ENCODE measurements around the gene TACC2. TPM values are rescaled to one million over a fixed set of nuclear protein-coding genes. Genes with fewer than 3 reads are reported as not detected.

Gene TACC2
- total and polyA plus RNA-seq, 2 donors (not counting 1 experiment from before 2014, with no cell fraction given) = not detected

DNA sequence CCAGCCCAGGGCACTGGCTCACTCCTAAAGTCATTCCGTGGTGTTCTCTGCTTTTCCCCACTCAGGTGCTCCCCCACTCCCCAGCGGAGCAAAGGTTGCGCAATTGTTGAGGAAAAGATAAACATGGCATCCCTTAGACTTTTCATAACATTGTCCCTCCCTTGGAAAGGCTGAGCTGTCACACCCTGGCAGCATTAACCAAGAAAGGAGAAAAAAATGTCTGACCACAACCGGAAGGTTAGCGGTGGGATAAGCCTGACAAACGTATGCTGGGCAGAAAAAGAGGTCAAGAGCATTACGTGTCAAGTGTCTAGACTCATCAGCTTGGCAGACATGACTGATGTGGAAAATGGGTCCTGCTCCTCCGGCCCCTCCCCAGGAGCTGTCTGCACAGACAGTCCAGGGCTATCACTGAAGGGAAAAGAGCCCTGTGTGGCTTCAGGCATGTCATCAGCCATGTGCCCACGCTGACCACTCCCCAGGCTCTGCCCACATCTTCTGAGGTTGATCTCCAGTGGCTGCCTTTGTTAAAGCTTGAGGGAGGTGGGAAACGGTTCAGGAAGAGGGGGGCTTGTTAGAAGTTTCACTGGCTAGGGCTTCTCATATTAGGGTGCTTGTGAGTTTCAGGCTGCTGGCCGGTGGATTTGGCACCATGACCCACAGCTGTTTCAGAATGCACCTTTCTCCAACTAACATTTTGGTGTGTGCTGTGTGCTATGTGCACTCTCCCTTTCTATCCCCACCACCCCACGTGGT lies 312.3 kb downstream of the TACC2 start:
- no peak overlapping the region for H3K9ac ChIP-seq (ENCODE audit: low read length)
- Mint-ChIP-seq H3K27ac (no peak overlapping the region), H3K4me1 (peaks cover 5% of the 10 kb centered on the region), H3K4me3 (no peak overlapping the region), H3K9me3 (ENCODE audit: insufficient read depth) (peaks cover 8% of the 10 kb centered on the region), H3K27me3 (peaks cover 13% of the 10 kb centered on the region)
- DNase-seq (no peak), ATAC-seq (ENCODE audit: low read depth) (no peak)
- H3K79me2 ChIP-seq (ENCODE audit: control insufficient read depth, insufficient read depth, low read length) = no peaks in the 10 kb centered on the region
- peaks cover 0 to 4% (median 0%) of the 10 kb centered on the region in 4 experiments for H3K27me3 ChIP-seq (replicated peaks in 1 of 4; ENCODE audit: control extremely low read depth in 1 of 4, control insufficient read depth in 3 of 4, insufficient read depth in 4 of 4, low read length in 3 of 4)
- ChIA-PET POLR2A (no interaction called here), CTCF (interaction anchor here (1.0 to 1.4 kb wide), 2 partner anchors 133 to 264 kb away, joined by 5 to 8 read pairs; no protein-coding TSS in a partner anchor)
- no peaks in the 10 kb centered on the region for H4K20me1 ChIP-seq (ENCODE audit: control insufficient read depth, insufficient read depth, low read length, poor library complexity, severe bottlenecking)
- H2AFZ ChIP-seq (ENCODE audit: insufficient read depth, low read depth, low read length, poor library complexity, severe bottlenecking) = no peak overlapping the region
- TF ChIP-seq, protein P1, sequence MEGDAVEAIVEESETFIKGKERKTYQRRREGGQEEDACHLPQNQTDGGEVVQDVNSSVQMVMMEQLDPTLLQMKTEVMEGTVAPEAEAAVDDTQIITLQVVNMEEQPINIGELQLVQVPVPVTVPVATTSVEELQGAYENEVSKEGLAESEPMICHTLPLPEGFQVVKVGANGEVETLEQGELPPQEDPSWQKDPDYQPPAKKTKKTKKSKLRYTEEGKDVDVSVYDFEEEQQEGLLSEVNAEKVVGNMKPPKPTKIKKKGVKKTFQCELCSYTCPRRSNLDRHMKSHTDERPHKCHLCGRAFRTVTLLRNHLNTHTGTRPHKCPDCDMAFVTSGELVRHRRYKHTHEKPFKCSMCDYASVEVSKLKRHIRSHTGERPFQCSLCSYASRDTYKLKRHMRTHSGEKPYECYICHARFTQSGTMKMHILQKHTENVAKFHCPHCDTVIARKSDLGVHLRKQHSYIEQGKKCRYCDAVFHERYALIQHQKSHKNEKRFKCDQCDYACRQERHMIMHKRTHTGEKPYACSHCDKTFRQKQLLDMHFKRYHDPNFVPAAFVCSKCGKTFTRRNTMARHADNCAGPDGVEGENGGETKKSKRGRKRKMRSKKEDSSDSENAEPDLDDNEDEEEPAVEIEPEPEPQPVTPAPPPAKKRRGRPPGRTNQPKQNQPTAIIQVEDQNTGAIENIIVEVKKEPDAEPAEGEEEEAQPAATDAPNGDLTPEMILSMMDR (IDR thresholded peaks at IDR 0.05) = no peak
- TF ChIP-seq EZH2 (IDR thresholded peaks at IDR 0.05; ENCODE audit: borderline replicate concordance, insufficient read depth, low read depth, low read length, poor library complexity, severe bottlenecking) = no peak
- intact Hi-C loops (cut with micrococcal nuclease) = no loop called here
- peaks cover 0 to 3% (median 0%) of the 10 kb centered on the region in 3 donors for H3K9me3 ChIP-seq (ENCODE audit: control extremely low read depth in 1 of 3, control insufficient read depth in 2 of 3, insufficient read depth in 1 of 3, low read length in 2 of 3)
- H3K4me1 ChIP-seq (ENCODE audit: control insufficient read depth in 2 of 2, insufficient read depth in 2 of 2, low read length in 2 of 2) = peaks cover 3 to 4% of the 10 kb centered on the region in 2 donors
- H3K36me3 ChIP-seq (replicated peaks in 1 of 2; ENCODE audit: control extremely low read depth in 1 of 2, control insufficient read depth in 1 of 2, extremely low read depth in 1 of 2, insufficient read depth in 2 of 2, low read length in 1 of 2) = no peaks in the 10 kb centered on the region
- H3K4me2 ChIP-seq (replicated peaks; ENCODE audit: low read depth, low read length, poor library complexity, severe bottlenecking) = no peak overlapping the region
- H3K27ac ChIP-seq (ENCODE audit: low read length in 2 of 2) = no peak overlapping the region
- whole genome bisulfite sequencing (ENCODE audit: insufficient coverage) = 65% methylated on average over 10 of the region's 12 CpGs
- no peak overlapping the region for H3K4me3 ChIP-seq (ENCODE audit: control extremely low read depth in 1 of 5, extremely low read depth in 1 of 5, insufficient read depth in 1 of 5, low read depth in 2 of 5, low read length in 4 of 5)

DNA sequence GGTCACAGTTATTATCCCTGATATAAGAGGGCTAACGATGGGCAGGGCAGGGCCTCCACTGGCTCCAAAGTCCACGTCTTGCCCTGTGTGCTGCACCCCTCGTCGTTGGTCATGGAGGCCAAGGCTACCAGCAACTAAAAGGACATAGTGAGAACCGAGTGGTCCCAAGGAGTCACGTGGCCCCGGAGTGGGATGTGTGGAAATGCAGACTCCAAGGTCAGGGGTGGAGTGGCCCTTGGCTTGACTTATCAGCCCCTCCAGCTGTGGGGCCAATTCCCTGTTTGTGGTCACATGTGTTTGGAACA lies 312.8 kb downstream of the TACC2 start:
- intact Hi-C loops (cut with micrococcal nuclease) = no loop called here
- no peak overlapping the region for H2AFZ ChIP-seq (ENCODE audit: insufficient read depth, low read depth, low read length, poor library complexity, severe bottlenecking)
- H3K4me2 ChIP-seq (replicated peaks; ENCODE audit: low read depth, low read length, poor library complexity, severe bottlenecking) = no peak overlapping the region
- H3K9me3 ChIP-seq (ENCODE audit: control extremely low read depth in 1 of 3, control insufficient read depth in 2 of 3, insufficient read depth in 1 of 3, low read length in 2 of 3) = peaks cover 0 to 1% (median 0%) of the 10 kb centered on the region in 3 donors
- Mint-ChIP-seq H3K9me3 (ENCODE audit: insufficient read depth) (peaks cover 9% of the 10 kb centered on the region), H3K4me3 (no peak overlapping the region), H3K4me1 (peaks cover 8% of the 10 kb centered on the region), H3K27ac (no peak overlapping the region), H3K27me3 (peaks cover 9% of the 10 kb centered on the region)
- TF ChIP-seq EZH2 (IDR thresholded peaks at IDR 0.05; ENCODE audit: borderline replicate concordance, insufficient read depth, low read depth, low read length, poor library complexity, severe bottlenecking) = no peak
- TF ChIP-seq, protein P1 (IDR thresholded peaks at IDR 0.05) = no peak
- peaks cover 0 to 4% (median 0%) of the 10 kb centered on the region in 4 experiments for H3K27me3 ChIP-seq (replicated peaks in 1 of 4; ENCODE audit: control extremely low read depth in 1 of 4, control insufficient read depth in 3 of 4, insufficient read depth in 4 of 4, low read length in 3 of 4)
- 85% methylated on average over 7 of the region's 7 CpGs for WGBS (ENCODE audit: insufficient coverage)
- DNase-seq (no peak), ATAC-seq (ENCODE audit: low read depth) (no peak)
- H3K9ac ChIP-seq (ENCODE audit: low read length) = no peak overlapping the region
- no peaks in the 10 kb centered on the region for H4K20me1 ChIP-seq (ENCODE audit: control insufficient read depth, insufficient read depth, low read length, poor library complexity, severe bottlenecking)
- H3K36me3 ChIP-seq (replicated peaks in 1 of 2; ENCODE audit: control extremely low read depth in 1 of 2, control insufficient read depth in 1 of 2, extremely low read depth in 1 of 2, insufficient read depth in 2 of 2, low read length in 1 of 2) = no peaks in the 10 kb centered on the region
- H3K4me3 ChIP-seq (ENCODE audit: control extremely low read depth in 1 of 5, extremely low read depth in 1 of 5, insufficient read depth in 1 of 5, low read depth in 2 of 5, low read length in 4 of 5) = no peak overlapping the region
- H3K79me2 ChIP-seq (ENCODE audit: control insufficient read depth, insufficient read depth, low read length) = no peaks in the 10 kb centered on the region
- H3K27ac ChIP-seq (ENCODE audit: low read length in 2 of 2) = no peak overlapping the region
- POLR2A ChIA-PET = no interaction called here
- H3K4me1 ChIP-seq (ENCODE audit: control insufficient read depth in 2 of 2, insufficient read depth in 2 of 2, low read length in 2 of 2) = peaks cover 3 to 4% of the 10 kb centered on the region in 2 donors
- CTCF ChIA-PET = interaction anchor here (1.0 to 1.5 kb wide), 3 partner anchors 133 to 264 kb away, joined by 4 to 8 read pairs (median 5); no protein-coding TSS in a partner anchor

Data from B cell (primary cell).